IPS-18c (cell line): ENCODE results near the gene MTHFSD.

ENCODE experiments used
- H3K4me3 ChIP-seq: 2 replicates; pipeline ENCODE4 v1.7.0; 2013; ENCODE audit warnings: low read depth, mild to moderate bottlenecking, low read length, moderate library complexity; ENCODE audit not compliant: insufficient read depth
- H3K9me3 ChIP-seq: one replicate; pipeline ENCODE4 v1.6.1; 2013; ENCODE audit warnings: mild to moderate bottlenecking, low read length, moderate library complexity; ENCODE audit not compliant: control insufficient read depth, insufficient read depth

MTHFSD gene

DNA sequence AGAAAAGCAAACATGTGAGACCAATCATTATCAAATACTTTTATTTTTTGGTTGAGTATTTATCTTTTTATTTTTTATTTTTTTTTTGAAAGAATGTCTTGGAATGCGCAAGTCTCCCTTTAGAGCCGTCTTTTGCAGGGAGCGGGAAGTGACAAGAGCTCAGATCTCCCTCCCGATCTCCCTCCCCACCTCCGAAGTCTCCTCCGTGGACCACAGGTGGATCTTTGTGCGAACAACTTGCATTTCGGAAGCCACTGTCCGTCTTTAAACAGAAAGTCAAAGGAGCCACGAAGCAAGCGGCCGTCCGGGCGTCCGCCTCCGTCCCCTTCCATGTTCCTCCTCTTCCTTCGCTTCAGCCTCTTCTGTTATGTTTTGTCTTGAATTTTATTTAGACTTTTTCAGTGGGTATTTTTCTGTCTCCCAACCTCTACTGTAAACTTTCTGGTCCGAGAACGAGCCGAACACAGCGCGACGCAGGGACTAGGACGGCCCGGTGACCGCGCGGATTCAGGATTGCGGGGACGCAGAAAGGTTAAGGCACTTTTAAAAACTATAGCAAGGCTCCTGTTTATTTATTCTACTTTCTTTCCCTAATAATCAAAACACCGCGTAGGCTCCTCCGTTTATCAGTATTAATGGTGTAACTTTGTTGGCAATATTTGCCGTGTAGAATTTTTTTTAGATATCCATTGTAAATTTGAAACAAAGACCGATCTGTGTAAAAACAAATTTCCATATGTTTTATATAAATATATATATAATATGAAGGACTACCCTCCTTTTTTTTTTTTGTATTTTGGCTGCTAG lies 41.4 kb downstream of the MTHFSD start:
- H3K4me3 ChIP-seq, result no peak overlapping the region
- no peaks in the 10 kb centered on the region for H3K9me3 ChIP-seq

DNA sequence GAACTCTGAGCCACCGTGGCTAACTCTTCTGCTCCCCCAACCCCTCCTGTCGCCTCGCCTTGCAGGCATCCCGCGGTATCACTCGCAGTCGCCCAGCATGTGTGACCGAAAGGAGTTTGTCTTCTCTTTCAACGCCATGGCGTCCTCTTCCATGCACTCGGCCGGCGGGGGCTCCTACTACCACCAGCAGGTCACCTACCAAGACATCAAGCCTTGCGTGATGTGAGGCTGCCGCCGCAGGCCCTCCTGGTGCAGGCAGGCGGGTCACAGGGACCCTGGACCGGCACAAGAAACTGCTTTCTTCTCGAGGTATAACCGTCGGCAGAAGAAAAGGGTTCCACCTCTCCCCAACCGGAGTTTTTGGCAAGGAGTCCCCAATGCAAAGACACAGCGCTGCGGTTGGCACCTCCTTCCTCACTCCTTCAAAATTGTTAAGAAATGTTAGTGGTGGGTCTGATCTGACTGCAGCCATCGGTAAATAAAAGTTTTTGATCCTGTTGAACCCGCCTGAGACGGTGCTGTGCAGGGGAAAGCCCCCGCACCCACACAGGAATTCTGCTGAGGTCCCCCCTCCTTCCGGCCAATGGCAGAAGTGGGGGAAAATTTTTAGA lies 42.1 kb downstream of the MTHFSD start:
- Histone ChIP-seq H3K4me3 (no peak overlapping the region), H3K9me3 (no peaks in the 10 kb centered on the region)

DNA sequence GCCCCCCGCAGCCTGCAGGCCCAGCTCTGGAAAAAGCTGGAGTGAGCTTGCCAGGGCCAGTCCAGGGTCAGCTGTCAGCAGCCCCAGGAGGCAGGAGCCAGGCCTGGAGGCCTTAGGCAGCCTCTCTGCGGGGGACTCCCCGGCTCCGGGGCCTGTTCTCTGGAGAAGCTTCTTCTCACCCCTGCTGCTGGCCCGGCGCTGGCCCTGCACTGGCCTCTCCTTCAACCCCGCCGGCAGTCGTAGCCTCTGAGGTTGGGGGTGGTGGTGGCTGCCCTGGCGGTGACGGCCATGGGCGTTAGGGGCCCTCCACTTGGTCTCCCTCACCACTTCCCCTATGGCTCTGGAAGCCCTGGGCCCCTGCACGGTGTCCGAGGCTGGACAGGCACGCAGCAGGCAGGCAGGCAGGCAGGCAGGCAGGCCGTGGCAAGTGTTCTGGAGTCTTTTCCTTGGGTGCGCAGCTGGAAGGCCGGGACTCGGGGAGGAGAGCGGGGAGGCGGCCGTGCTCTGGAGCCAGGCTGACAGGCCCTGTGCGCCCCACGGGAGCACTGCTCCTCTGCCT lies 42.7 kb downstream of the MTHFSD start:
- Histone ChIP-seq H3K9me3 (no peaks in the 10 kb centered on the region), H3K4me3 (no peak overlapping the region)

DNA sequence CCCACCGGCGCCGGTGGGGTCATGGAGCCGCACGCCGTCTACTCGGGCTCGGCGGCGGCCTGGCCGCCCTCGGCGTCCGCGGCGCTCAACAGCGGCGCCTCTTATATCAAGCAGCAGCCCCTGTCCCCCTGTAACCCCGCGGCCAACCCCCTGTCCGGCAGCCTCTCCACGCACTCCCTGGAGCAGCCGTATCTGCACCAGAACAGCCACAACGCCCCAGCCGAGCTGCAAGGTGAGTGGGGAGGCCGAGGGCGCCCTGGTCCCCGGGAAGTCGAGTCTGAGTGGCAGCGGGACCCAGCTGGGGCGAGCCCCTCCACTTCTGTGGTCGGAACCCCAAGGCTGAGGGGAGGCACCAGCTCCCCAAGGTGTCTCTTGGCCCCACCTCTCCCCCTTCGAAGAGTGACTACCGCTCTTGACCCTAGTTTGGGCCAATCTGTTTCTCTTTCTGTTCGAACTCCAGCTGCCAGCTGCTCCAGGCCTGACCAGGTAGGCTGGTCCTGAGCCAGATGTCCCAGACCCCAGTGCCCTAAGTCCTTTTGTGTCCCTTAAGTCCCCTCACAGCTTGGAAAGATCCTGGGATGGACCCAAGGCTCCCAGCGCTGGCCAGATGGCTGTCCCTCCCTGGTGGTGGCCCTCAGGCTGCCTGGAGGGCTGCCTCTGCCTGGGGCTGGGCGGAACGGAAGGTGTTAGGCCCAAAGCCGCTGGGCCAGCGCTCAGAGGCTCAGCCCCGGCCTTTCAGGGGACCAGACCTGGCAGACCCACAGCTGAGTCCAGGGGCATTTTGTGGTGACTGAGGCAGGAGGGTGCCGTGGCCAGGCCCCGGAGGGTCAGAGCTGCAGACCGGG lies 43.5 kb downstream of the MTHFSD start:
- Histone ChIP-seq H3K9me3 (no peaks in the 10 kb centered on the region), H3K4me3 (no peak overlapping the region)

DNA sequence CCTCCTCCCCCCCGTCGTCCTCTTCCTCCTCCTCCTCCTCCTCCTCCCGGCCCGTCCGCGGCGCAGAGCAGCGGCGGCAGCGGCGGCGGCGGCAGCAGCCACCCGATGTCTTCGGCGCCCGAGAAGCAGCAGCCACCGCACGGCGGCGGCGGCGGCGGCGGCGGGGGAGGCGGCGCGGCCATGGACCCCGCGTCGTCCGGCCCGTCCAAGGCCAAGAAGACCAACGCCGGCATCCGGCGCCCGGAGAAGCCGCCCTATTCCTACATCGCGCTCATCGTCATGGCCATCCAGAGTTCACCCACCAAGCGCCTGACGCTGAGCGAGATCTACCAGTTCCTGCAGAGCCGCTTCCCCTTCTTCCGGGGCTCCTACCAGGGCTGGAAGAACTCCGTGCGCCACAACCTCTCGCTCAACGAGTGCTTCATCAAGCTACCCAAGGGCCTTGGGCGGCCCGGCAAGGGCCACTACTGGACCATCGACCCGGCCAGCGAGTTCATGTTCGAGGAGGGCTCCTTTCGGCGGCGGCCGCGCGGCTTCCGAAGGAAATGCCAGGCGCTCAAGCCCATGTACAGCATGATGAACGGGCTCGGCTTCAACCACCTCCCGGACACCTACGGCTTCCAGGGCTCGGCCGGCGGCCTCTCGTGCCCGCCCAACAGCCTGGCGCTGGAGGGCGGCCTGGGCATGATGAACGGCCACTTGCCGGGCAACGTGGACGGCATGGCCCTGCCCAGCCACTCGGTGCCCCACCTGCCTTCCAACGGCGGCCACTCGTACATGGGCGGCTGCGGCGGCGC lies 44.4 kb downstream of the MTHFSD start, which contains the start of gene FOXF1:
FOXF1 (plus strand) TSS at position 63 of the 797 bp plus-strand sequence; CDS start at position 106, 43 bp downstream.
- H3K9me3 ChIP-seq, result no peaks in the 10 kb centered on the region
- H3K4me3 ChIP-seq, result peak within 1 kb of the TSS; percentile 51; the same call in 1 of the 2 replicates

DNA sequence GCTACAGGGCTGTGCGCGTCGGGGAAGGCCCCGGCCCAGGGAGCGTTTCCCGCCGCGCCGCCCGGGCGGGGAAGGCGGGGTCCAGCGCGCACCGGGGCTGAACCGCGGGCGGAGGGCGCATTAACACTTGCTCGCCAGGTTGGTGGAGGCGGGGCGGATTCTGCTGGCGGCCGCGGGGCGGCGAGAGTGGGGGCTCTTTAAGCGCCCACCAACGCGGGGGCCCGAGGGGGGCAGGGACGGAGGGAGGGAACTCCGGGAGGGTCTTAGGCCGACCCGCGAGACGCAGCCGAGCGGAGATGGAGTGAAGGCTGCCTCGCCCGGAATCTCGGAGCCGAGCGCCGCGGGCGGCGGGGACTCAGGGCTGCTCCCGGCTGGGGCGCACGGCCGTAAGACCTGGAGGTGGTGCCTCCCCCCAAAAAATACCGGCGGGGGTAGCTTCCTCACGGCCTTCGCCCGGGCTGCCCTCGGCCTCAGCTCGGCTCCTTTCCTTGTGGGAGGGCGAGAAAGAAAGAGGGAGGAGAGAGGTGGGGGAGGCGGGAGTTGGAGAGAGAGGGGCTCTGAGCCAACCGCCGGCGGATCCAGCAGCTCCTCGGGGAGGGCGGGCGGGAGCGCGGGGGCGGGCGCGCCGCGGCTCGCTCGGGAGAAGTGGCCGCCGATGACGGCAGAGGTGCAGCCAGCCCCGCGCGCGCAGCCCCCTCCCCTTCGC lies 45.1 kb downstream of the MTHFSD start:
- Histone ChIP-seq H3K4me3 (peak overlapping the region; percentile 51; the same call in 1 of the 2 replicates), H3K9me3 (no peaks in the 10 kb centered on the region)

DNA sequence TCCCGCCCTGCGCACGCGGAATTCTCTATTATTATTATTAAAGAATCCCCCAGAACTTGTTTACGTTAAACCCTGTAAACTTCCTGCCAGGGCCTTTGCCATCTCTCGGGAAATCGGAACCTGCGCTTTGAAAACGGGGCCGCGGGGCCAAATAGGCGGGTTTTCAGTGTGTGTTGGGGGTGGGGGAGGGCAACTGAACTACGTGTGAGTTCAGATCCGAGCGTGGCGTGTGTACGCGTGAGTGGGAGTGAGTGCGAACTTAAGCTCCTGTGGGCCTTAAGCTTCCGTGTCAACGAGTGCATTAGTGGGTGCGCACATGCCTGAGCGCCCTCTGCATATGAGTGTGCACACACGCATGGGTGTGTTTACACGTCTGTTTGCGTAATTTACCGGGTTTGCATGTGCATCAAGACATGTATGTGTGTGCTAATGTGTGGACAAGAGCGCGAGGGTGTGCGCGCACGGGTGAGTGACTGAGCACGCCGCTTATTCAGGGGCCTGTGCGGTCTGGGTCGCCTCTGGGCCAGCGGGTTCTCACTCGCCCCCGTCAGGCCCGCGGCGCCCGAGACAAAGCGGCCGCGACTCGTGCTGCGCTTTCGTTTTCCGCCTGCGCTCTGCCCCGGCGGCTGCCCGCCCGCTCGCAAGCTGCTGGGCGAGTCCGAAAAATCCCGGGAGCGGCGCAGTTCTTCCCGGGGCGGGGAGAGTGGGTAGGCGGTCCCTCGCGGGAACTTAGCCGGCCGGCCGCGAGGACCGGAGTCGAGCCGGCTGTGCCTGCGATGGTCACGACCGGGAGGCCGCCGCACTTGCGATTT lies 45.9 kb downstream of the MTHFSD start:
- Histone ChIP-seq H3K4me3 (peak overlapping the region; percentile 51; the same call in 1 of the 2 replicates), H3K9me3 (no peaks in the 10 kb centered on the region)

DNA sequence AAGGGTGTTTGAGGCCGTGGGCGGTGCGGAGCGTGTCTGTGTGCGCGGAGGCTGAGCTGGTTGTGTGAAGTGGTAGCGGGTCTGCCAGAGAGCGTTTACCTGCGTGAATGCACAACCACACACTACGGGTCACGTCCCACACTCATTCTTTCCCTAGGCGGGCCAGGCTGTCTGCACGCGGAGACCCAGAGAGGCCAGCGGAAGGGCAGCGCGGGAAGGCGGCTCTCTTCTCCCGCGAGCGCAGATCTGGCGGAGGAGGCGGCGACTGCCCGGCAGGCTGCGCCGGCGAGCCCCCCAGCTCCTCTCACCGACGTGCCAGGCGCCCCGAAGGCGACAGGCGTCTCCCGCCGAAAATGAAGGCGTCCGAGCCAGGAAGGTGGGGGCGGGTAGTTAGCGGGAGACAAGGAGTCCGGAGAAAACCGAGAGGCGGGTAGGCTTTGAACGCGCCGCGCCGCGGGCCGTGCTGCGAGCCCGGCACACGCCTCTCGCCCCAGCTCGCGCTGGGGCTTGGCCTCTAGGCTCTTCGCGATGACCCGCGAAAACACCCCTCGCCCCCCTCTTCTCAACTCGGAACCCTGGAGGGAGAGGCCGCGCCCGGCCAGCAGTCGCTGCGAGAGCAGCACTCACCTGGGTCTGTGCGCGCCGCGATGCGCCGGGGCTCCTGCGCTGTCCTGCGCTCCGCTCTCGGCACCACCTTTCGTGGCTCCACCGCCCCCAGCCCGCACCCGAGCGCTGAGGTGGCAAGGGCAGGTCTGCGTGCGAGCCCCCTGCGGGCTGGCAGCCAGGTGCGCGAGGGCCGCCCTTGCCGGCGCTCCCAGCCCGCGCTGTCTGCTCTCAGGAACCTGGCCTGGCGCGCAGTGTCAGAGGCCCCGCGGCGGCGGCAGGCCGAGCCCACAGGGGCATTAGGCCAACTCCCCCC lies 46.7 kb downstream of the MTHFSD start:
- H3K9me3 ChIP-seq, result no peaks in the 10 kb centered on the region
- H3K4me3 ChIP-seq, result peak overlapping the region; percentile 51; the same call in 1 of the 2 replicates

DNA sequence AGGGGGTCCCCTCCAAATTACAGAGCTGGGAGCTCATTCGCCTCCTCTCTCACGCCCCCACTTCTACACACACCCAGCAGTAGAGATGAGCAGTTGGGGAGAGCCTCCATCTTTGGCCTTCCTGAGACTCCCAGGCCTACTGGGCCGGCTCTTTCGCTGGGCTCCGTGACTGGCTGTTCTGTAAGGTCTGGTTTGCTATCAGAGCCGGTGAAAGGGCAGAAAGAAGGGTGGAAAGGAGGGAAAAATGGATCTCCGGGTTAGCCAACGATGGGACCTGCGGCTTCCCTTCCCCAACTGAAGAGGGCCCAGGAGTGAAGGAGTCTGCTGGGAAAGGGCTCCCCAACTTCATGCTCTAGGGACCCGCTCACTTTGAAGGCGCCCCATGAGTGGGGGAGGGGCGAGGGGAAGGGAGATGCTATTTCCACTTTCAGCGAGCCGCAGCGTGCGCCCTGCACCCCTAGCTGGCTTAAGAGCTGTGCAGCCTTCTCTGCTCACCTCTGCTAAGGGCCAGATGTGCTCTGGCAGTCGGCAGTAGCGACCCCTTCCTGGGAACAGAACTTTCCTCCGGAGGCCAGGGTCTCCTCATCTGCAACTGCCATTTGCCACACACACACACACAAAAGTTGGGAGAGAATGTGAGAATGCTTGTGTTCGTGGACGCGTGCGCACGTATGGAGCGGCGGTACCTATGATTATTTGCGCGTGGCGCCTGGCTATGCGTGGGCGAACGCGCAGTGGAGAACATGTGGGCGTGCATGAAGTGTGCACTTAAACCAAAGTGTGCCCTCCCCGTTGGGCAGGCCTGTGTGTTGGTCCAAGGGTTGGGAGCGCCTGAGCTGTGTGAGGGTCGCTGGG lies 47.6 kb downstream of the MTHFSD start:
- Histone ChIP-seq H3K4me3 (no peak overlapping the region), H3K9me3 (no peaks in the 10 kb centered on the region)

DNA sequence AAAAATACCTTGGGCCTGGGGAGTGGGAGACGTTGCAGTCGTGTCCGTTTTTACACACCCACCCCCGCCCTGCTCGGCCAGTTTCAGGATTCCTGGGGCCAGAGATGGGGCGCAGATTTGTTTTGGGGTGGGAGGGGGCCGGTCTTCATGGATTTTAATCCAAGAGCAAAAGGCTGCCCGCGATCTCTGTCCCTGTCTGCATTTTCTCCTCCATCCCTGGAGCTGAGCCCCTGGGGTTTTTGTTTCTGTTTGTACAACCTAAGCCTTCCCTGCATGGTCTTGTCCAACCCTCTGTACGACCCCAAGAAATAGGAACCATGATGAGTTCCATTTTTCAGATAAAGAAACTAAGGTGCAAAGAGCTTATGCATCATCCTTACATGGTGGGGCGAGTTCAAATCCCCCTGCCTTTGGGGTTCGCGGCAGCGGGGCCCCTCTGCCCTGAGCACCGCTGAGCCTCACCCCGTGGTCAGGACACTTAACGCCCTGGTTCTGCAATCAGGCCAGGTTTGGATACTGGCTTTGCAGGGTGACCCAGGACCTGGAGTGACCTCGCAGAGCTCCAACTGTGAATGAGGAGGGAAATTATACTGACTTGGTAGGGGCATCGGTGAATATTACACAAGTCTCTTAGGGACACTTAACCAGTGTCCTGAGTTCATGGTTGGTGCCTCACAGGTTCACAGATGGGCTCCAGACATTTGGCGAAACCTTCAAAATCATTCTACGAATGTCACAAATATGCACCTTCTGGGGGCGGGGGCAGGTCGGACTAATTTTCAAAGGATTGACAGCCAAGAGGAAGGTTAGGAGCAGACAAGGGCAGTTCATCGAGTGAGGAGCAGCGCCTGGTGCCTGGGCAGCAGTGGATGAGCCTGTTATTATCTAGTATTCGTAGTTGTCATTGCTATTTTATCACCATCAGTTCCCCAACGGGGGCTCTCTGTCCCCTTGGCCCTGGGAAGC lies 48.9 kb downstream of the MTHFSD start:
- no peak overlapping the region for H3K4me3 ChIP-seq
- no peaks in the 10 kb centered on the region for H3K9me3 ChIP-seq

DNA sequence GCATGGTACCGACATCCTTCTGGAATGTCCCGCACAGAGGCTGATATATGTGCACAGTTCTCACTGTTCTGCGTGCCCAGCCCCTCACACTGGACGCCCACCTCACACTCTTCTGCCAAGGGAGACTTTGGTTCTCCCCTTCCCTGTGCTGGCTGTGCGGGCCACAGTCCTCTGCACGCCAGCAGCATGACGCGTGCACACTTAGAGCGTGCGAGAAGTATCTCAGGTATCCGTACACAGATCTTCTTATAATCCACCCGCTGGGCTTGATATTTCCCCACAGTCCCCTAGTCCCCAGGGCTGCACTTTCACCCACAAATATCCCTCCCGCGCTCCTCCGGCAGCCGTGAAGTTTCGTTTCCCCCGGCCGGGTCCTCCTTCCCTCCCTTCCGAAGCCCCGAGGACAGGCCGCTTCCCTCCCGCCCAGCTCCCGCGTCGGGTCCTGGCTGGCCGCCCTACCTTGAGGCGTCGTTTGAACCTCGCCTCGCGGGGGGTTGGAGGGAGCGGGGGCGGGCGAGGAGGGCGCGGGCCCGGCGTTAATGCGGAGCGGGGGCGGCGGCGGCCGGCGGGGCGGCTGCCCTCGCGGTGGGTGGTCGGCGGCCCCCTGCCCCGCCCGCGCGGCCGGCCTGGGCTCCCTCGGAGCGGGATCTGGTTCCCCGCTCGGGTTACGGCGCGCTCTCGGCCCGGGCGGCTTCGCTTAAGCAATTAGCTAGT lies 49.7 kb downstream of the MTHFSD start:
- Histone ChIP-seq H3K9me3 (no peaks in the 10 kb centered on the region), H3K4me3 (peak overlapping the region; percentile 4; the same call in 1 of the 2 replicates)
